ENCODE measurements around the gene PPT2.
"Not testable (repeated sequence)": the region's sequence is repeated elsewhere in the genome, so short reads cannot be mapped to it uniquely, and the experiment has no call there.

PPT2 gene

DNA sequence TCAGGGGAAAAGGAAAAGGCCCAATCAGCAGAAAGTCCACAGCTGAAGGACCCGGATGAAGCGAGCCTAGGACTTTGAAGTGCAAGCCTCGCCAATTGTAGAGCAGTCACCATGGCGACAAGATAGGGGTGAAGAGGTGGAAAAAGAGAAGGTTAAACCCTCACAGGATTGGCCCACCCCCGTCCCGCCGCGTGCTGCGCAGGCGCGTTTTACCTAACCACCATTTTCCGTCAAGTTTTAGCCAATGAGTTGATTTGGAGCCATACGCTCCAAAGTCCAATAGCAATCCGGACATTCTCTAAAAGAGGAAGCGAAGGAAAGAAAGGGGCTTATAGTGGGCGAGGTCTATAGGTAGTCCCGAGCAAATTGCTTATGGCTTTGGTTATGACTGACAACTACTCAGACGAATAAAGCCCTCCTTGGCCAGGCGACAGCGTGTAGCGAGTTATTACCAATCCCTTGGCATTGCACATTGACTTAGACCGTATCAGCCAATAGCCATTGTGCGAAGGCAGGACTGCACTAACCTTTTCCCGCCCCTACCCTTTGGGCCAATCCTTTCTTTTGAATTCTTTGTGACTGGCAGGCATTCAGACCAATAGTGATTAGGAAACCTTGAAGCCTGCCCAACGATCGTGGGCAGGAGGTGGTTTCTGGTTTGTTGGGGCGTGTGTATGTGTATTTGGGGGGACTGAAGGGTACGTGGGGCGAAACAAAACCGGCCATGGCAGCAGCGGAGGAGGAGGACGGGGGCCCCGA lies 24.0 kb downstream of the PPT2 start, which contains the start of gene RNF5:
Gene RNF5, plus strand, starts transcription at position 618 of the 759 bp plus-strand sequence. Its CDS starts 107 bp downstream, at position 725.
- DNase-seq: peak; percentile 89 to 100 (median 93)

DNA sequence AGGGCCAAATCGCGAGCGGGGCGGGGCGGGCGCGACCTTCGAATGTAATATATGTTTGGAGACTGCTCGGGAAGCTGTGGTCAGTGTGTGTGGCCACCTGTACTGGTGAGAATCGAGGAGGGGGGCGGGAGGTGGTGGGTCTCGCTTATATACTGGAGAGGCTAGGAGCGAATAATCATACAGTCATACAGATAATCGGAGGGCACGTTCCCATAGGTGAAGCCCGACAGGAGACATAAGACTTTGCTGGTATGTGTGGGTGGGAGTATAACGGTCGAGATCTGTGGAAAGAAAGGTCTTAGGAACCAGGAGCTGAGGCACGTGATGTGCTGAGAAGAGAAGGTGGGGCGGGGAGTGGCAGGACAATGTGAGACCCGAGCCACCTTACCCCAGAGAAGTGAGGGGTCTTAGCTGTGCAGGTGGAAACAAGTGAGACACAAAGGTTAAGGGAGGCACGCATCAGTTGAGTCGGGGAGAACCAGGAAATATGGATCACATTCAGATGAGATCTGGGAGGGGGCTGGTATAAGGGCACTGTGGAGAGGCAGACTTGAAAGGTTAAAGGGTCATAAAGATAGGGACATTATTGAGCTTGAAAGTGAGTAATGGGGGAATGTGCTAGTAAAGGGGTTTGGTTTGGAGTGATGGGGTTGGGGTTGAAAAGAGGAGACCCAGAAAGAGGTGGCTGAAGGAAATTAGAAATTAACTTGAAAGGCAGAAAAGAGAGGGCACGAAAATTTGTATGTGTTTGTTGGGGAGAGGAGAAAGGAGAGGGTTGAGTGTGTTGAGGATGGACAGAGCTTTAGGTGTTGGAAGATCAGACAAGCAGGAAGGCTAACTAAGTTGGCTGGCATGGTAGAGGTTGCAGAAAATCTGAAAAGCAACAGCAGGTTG lies 24.9 kb downstream of the PPT2 start:
- DNase-seq: no peak

DNA sequence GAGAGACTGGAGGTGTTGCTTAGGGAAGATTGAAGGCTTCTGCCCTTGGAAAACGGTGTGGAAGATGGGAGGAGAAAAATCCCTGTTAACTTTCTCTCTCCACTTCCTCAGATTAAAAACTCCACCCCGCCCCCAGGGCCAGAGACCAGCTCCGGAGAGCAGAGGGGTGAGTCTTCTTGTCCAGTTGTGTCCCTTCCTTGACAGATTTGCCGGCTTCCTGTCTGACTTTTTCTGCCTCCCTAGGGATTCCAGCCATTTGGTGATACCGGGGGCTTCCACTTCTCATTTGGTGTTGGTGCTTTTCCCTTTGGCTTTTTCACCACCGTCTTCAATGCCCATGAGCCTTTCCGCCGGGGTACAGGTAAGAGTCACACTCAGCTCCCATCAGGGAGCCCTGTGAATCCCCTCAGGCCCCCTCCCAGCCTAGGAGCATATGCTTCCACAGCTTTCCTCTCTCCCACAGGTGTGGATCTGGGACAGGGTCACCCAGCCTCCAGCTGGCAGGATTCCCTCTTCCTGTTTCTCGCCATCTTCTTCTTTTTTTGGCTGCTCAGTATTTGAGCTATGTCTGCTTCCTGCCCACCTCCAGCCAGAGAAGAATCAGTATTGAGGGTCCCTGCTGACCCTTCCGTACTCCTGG lies 25.9 kb downstream of the PPT2 start:
- DNase-seq: no peak

DNA sequence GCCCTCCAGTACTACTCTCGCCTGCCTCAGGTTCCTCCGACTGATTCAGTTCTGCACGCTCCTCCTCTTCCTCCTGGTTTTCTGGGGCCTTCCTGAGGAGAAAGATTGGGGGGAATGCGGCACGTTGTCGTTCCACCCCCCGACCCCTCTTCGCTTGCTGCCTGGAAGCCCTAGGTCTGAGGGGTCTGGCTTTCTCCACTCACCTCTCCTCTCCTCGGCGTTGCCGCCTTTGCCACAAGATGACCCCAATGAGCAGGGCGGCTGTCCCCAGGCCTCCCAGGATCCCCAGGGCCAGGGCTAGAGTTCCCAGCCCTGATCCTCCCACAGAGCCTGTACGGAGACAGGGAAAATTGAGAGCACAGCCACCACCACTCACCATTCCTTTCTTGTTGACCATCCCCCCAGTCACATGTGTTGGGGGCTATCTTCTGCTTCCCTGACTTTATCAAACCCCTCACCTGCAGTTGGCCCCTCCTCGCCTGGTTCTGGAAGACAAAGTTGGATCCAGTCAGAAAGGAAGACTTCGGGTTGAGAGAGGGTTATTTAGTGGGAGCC lies 27.3 kb downstream of the PPT2 start:
- no peak for DNase-seq

DNA sequence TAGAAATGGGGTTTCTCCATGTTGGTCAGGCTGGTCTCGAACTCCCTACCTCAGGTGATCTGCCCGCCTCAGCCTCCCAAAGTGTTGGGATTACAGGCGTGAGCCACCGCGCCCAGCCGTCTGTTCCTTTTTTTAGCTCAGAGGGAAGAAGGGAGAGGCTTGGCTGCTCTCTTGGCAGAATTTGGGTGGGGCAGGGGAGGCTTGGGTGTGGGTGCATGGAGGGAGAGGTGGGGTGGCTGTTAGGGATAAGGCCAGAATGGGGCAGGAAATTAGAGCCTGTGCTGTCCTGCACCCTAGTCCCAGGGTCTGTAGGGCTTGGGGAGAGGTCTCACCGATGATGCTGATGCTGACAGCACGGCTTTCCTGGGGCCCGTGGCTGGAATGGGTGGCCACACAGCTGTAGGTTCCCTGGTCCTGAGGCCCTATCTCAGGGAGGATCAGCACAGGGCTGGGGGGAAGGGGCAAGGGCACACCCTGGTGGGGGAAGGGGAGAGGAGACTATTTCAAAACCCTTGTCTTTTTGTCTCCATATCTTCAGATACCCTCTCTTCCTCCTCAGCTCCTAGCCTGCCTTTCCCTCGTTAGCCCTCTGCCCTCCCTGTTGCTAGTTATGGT lies 28.1 kb downstream of the PPT2 start:
- no peak for DNase-seq

DNA sequence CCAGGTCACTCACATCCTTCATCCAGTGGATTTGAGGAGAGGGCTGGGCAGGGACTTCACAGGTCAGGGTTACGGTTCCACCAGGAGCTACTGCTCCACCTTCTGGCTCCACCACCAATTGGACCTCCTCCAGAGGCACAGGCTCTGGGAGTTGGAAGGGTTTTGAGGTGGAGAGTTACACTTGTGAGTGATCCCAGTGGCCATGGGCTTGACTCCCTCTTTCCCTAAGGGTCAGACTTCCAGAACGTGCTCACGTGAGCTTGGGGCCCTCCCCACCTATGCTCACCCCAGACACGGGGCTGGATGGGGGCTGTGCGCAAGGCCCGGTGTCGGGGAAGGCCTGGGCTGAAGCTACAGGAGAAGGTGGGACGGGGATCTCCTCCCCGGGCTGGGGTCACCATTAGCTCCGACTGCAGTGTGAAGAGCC lies 28.6 kb downstream of the PPT2 start:
- DNase-seq: no peak

DNA sequence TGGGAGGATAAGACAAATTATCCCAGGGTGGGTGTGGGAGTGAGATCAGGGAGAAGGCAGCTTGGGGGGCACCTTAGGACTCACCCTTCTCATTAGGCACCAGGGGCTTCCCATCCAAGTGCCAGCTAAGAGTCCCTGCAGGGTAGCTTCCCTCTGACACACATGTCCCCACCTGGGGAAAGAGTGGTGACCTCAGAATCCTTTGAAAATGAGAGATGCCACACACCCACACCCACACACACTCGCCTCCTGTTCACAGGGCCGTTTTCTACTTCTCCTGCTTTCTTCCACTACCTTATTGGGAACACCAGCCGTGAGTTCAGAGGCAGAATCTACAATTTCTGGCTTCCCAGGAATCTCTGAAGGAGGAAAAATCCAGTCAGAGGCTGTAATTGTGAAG lies 29.1 kb downstream of the PPT2 start:
- DNase-seq: no peak

DNA sequence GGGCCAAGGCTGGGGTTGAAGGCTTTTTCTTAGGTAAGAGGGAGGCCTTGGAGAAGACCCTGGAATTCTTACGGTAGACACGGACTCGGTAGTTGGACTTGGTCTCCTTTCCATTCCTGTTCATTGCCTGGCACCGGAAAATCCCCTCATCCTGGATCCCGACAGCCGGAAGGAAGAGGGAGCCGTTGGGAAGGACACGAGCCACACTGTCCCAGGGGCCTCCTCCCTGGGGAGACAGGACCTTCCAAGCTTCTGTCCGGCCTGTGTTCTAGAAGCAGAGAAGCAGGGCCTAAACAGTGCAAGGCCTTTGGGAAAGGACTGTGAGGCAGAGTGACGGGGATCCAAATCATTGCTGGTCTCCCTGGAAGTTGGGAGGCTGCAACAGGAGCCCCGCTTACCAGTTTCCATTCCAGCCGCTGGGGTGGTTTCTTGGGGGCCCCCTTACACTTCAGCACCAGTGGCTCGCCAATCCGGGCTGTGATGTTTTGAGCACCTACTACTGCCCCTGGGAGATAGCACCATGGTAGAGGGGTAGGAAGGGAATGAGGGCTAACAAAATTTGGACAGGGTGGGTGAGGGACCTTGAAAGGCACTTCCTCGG lies 29.6 kb downstream of the PPT2 start:
- DNase-seq: no peak

DNA sequence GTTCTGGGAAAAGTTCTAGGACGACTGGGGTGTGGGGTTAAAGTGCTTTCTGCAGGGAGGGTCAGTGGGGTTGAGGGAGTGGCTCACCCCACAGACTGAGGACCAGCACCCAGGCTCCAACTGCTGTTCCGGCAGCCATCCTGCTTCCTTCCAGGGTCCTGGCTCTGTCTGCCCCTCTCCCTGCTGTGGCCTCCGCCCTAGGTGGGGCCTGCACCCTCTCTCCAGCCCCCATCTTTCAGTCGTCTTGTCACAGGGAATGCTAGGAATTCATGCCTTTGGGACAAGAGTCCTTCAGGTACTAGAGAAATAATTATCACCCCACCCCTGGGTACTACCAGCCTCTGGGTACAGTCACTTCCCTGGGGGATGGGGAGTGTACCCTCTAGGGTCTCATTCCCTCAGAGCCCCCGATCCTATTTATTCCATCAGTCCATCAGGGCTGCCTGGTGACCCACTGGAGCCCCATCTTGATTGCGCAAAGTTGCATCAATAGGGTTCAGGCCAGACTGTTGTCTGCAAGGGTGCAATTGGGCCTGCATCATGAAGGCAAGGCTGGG lies 30.2 kb downstream of the PPT2 start, which contains the start of gene AGER:
Gene AGER, minus strand, starts transcription at position 170 of the 557 bp plus-strand sequence. Its CDS starts 31 bp downstream, at position 139.
- no peak for DNase-seq

DNA sequence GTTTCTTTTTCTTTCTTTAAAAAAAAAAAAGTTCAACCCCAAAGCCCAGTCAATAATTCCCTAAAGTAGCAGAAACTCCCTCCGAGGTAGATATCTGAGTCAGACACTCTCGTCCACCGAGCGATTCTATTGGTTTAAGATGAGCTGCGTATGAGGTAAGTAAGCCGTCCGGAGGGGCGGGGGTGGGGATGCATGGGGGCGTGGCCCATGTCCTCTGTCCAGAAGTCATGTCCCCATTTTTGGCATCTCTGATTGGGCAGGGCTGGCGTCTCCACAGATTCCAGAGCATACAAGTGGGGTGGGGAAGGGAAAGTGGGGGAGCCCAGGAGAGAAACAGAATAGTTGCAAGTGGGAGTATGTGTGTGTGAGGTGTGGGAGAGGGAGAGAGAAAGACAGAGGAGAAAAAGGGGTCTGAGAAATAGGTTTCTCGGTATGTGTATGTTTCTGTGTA lies 31.8 kb downstream of the PPT2 start:
- peak; percentile 34 to 78 (median 45) for DNase-seq

DNA sequence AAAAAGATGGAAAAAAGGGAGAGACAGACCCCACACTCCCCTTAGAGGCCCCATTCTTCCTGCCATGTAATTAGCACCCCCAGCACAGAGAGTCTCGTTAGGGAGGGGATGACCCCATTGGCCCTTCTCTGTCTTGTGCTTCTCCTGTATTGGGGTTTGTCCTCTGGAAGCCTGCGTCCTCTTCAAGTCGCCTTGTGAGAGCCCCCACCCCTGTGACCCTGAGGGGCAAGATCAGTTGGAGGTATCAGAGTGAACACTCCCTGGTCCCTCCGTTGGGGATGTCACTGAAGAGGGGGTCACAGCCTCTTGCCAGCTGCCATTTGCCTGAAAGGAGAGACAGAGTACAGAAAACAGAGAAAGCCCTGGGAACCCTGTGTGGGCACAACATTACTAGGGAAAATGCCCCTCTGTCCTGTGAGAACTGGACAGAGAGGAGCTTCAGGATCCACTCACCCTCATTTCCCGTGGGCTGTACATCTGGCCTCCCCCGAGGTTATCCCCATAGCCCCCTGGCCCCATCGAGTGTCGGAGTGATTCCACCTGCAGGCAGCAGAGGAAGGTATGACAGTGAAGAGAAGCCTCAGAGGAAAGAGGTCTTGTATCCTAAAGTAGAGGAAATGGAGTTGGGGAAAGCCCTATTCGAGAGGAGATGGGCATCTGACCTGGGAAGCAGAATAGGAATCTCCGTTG lies 32.4 kb downstream of the PPT2 start:
- DNase-seq: not testable (repeated sequence)

DNA sequence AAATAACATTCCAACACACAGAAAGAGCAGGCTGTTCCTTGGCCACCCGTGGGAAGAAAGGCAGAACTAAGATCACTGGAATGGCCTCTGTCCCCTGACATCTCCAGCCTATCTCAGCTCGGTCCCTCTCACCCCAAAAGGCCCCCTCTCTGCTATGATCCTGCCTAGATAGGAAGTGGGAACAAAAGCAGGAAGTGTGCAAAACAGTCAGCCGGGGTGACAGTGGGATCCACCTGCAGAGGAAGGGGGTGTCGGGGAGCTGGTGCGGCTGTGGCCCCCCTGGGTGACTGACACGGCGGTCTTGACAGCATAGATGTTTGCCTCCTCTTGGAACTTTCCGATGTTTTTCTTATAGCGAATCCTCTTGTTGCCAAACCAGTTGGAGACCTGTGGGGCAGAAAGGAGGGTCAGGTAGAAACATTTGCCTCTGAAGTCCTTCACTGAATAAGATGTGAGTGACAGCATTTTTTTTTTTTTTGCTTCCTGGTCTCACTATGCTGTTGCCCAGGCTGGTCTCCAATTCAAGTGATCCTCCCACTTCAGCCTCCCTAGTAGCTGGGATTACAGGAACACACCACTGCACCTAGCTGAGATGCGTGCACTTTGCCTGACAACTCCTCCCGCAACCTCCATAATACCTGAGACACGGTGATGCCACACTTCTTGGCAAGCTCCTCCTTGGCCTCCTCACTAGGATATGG lies 33.2 kb downstream of the PPT2 start:
- DNase-seq: no peak

DNA sequence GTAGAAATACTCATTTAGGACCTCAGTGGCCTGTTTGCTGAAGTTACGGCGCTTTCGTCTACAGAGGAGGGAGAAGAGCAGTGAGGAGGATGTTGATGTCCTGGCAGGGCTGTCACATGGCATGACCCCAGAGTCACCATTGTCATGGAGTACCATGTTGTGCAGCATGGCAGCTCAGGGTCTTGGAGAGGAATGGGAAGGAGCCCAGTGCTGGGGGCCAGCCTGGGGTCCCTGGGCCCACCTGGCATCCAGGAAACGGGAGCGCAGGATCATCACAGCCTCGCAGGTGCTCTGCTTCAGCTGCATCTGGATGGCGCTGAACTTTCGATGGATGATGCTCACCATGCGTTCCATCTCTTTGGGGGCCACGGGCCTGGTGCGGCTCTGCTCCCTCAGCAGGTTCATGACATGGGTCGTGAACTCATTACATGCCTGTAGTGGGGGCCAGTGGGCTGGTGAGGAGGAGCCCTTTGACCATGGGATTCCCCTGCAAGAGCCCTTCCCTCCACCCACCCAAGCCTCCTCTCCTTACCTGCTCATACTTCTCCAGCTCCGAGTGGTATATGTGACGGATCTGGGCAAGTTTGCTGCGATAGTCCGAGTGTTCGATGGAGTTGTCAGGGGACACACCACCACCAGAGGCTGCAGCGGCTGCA lies 33.9 kb downstream of the PPT2 start:
- DNase-seq: not testable (repeated sequence)

DNA sequence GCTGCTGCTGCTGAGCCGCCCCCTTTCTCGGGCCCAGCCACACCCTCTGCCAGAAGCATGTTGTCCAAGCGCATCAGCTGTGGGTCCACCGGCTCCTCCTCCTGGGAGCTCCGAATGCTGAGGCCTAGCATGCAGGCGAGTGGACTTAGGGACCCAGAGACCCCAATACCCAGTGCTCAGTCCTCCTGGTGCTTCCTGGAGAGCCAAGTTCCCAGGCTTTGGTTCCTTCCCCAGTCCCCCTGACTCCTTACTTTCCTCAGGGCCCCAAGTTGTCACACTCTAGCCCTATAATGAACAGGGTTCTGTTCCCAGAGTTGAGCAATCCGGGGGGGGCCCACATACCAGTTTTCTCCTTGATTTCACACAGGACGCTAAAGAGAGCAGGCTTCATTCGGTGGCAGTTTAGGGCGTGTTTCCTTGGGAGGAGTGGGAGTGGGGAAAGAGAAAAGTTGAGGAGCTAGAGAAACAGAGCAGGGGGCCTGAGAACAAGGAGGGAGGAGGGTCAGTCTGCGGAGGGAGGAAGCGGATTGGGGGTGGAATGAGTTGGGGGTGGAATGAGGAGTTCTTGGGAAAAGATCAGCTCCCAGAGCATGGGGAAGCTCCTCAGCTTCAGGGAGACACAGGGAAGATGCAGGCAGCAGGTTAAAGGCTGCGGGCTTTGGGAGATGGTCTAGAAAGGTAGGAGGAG lies 34.6 kb downstream of the PPT2 start:
- no peak for DNase-seq

DNA sequence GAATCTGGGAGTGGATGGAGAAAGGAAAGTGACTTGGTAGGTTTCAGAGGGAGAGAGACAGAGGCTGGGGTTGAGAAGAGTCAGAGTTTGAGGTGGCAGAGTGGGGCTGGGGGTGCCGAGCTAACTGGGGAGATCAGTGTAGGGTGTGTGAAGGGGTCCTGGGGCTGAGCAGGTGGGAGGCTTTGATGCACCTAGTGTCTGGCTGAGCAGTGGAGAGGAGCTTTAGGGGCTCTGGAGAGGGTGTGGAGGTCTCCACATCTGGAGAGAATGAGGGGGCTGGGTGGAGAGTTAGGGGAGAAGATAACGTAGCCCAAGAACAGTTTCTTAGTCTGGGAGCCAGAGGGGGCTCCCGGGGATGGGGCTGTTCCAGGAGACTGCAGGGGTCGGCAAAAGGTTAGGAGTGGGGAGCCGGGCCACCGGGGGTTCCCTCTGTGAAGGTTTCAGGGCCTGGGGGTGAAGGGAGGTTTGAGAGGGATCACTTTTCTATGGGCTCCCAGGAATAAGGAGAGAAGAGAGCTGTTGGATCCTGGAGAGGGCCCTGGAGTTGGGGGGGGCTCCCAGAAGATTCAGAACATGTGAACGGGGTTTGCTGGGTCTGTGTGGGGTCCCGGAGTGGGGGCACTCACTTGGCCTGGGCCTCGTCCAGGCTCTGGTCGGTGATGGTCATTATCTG lies 35.3 kb downstream of the PPT2 start:
- DNase-seq: no peak

DNA sequence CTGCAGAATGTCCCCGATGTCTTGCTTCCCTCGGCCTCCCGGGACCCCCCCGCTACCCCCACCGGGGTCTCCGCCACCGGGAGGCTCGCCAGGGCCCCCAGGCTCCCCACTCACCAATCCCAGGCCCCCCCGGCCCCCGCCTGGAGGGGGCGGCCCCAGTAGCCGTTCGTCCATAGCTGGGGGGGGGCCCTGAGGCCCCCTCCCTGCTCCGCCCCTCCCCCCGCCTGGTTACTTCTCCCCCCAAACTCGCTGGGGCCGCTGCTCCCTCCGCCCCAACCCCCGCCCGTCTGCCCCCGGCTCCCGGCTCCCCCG lies 35.8 kb downstream of the PPT2 start:
- DNase-seq: no peak

DNA sequence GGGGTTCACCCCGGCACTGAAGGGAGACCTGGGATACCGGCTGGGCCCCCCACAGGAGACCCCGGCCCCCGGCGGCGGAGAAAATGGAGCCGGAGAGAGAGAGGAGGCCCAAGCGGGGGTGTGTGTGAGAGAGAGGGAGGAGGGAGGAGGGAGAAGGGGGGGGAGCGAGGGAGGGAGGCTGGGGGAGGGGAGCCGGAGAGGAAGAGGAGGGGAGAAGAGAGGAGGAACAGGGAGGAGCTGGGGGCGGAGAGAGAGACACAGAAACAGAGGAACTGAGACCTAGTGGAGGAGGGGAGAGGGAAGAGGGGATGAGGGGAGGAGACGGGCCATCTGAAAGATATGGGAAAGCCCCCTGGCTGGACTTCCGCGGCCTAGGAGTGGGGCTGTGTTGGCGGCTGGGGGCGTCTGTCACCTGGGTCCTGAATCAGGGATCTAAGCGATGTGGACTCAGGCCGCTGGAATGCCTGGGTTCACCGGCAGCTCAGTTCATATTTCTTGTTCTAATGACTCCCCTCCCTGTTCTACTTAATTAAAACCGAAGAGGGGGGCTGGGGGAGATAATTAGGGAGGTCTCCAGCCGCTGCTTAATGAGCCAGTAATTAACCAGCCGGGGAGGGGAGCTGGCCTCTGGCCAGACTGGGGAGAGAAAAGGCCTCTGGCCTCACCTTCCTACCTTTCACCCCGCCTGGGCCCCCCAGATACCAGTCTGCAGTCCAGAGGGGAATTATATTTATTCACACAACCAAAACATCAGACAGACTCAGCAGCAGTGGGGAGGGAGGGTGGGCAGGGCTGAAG lies 36.3 kb downstream of the PPT2 start, which contains the start of gene PBX2:
Gene PBX2, minus strand, starts transcription at position 149 of the 798 bp plus-strand sequence. CDS start 287 bp downstream, outside the sequence.
- peak; percentile 65 to 91 (median 70) for DNase-seq

All from T-helper 1 cell (primary cell).